Left ventricle myocardium inferior (tissue), 1 donor: ENCODE results near the gene KICS2. TPM values are rescaled to one million over a fixed set of nuclear protein-coding genes. Genes with fewer than 3 reads are reported as not detected.

Experiments used
- DNase-seq: peaks from one replicate; pipeline ENCODE4 v3.0.0-alpha.2; 2020
- H3K27ac ChIP-seq: fragments of 200-600 bp; replicated peaks from 2 replicates; pipeline ENCODE4 v1.8.0; 2021
- H3K27me3 ChIP-seq: fragments of 200-600 bp; 2 replicates; pipeline ENCODE4 v1.8.0; 2021; ENCODE audit warnings: low read depth
- H3K36me3 ChIP-seq: fragments of 200-600 bp; 2 replicates; pipeline ENCODE4 v1.8.0; 2021
- H3K4me1 ChIP-seq: fragments of 200-600 bp; 2 replicates; pipeline ENCODE4 v1.8.0; 2021
- H3K4me3 ChIP-seq: fragments of 200-600 bp; 2 replicates; pipeline ENCODE4 v1.8.0; 2021; ENCODE audit warnings: mild to moderate bottlenecking, moderate library complexity
- H3K9me3 ChIP-seq: fragments of 200-600 bp; replicated peaks from 2 replicates; pipeline ENCODE4 v1.8.0; 2021
- intact Hi-C: fragments of 100-400 bp; cut with micrococcal nuclease; formaldehyde crosslinking; loops from one replicate; pipeline ENCODE4 v1.11.0; 2022
- total RNA-seq: library from RNA; stranded (reverse); fragmentation: NEBNext Ultra II Directional; extraction: Animal tissue kit (Norgen Biotek cat#: 25700); gene quantifications from one replicate; pipeline ENCODE4 v1.2.1, GENCODE V29; 2021
- TF ChIP-seq, protein P1 (sequence below): fragments of 200-600 bp; IDR thresholded peaks from 2 replicates; pipeline ENCODE4 v1.8.0; 2021; ENCODE audit warnings: antibody characterized with exemption, mild to moderate bottlenecking, borderline replicate concordance
- donor health status: DM: no; HTN: yes; CAD: no; lungs with severe emphysema.

Gene KICS2
- total RNA-seq, 1 donor from 2014 or later: 3.5 TPM

DNA sequence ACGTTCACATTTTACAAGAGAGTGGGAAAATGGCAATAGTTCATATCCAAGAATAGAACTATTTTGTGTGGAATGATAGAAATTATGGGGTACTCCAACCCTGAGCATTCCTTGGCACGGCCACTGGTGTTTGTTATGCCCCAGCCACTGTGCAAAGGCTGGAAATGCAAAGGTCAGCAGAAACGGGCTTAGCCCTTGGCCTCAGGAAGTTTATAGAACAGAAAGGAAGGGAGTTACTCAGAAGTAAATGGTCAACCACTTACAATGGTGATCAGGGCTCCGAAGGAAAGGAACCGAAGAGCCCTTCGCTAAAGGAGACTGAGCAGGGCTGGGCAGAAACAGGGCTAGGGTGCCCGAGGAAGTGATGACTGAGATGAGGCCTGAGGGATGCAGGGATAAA lies 45.1 kb downstream of the KICS2 start:
- Histone ChIP-seq H3K4me3 (no peak overlapping the region), H3K36me3 (no peaks in the 10 kb centered on the region), H3K4me1 (peaks cover 11% of the 10 kb centered on the region), H3K9me3 (no peaks in the 10 kb centered on the region), H3K27me3 (no peaks in the 10 kb centered on the region), H3K27ac (no peak overlapping the region)
- no peak for DNase-seq
- TF ChIP-seq, protein P1, sequence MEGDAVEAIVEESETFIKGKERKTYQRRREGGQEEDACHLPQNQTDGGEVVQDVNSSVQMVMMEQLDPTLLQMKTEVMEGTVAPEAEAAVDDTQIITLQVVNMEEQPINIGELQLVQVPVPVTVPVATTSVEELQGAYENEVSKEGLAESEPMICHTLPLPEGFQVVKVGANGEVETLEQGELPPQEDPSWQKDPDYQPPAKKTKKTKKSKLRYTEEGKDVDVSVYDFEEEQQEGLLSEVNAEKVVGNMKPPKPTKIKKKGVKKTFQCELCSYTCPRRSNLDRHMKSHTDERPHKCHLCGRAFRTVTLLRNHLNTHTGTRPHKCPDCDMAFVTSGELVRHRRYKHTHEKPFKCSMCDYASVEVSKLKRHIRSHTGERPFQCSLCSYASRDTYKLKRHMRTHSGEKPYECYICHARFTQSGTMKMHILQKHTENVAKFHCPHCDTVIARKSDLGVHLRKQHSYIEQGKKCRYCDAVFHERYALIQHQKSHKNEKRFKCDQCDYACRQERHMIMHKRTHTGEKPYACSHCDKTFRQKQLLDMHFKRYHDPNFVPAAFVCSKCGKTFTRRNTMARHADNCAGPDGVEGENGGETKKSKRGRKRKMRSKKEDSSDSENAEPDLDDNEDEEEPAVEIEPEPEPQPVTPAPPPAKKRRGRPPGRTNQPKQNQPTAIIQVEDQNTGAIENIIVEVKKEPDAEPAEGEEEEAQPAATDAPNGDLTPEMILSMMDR: no peak
- intact Hi-C loops: no loop called here

DNA sequence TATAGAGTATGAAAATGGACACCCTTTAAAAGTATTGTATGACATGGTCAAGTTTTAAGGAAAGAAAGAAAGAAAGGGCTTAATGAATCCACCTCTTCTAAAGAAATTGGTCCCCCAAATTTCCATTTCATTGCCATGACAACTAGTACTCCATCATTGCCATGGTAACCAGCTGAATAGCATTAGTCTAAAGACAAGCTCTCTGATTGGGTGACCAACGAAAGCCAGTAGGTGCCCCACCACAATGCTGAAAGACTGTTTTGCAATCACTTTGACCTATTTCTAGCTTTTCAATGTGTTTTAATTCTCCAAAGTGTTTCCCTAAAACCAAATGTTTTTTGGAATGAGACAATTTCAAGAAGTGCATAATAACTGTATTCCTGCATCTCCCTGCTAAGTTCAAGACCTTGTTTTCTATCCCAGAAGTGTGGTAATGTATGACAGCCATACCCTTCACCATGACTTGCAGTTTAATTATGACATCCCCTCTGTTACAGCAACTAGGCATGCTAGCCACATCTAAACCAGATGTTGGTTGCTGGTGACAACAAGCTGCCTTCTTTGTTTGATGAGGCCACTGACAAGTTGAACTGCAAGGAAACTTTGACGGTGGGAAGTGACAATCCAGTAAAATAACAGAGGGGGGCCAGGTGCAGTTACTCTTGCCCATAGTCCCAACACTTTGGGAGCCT lies 46.7 kb downstream of the KICS2 start:
- Histone ChIP-seq H3K4me3 (no peak overlapping the region), H3K36me3 (no peaks in the 10 kb centered on the region), H3K4me1 (peaks cover 4% of the 10 kb centered on the region), H3K9me3 (no peaks in the 10 kb centered on the region), H3K27ac (no peak overlapping the region), H3K27me3 (no peaks in the 10 kb centered on the region)
- DNase-seq: no peak
- TF ChIP-seq, protein P1: no peak
- intact Hi-C loops: no loop called here

DNA sequence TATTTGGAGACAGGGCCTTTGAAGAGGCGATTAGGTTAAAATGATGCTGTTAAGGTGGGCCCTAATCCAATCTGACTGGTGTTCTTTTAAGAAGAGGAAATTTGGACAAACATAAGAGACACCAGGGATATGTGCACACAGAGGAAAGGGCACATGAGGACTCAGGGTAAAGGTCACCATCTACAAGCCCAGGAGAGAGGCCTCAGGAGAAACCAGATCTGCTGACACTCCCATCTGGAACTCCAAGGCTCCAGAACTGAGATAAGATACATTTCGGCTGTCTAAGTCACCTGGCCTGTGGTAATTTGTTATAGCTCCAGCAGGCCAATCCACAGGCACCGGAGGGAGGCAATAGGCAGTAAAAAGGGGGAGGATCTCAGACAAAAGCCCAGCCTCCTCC lies 48.6 kb downstream of the KICS2 start:
- Histone ChIP-seq H3K4me3 (no peak overlapping the region), H3K4me1 (peaks cover 4% of the 10 kb centered on the region), H3K36me3 (no peaks in the 10 kb centered on the region), H3K27me3 (no peaks in the 10 kb centered on the region), H3K9me3 (no peaks in the 10 kb centered on the region), H3K27ac (no peak overlapping the region)
- DNase-seq: no peak
- TF ChIP-seq, protein P1: no peak
- intact Hi-C loops: no loop called here

Other genes with a start within 250 kb of the KICS2 start
- gene C12orf56, start 168.5 kb upstream of the KICS2 start, total RNA-seq: not detected
- gene XPOT, start 182.1 kb upstream of the KICS2 start, total RNA-seq: 27.8 TPM
- 11.5 TPM for gene TBK1, start 229.8 kb upstream of the KICS2 start, total RNA-seq